Smooth muscle cell of the brain vasculature (primary cell): ENCODE results near the gene ADH7.
A peak's percentile ranks its signal among the peaks of the same experiment; 100 is the strongest.

Experiments used
- DNase-seq: peaks from one replicate; pipeline ENCODE4 v3.0.0-alpha.2; 2012; ENCODE audit warnings: low read depth, low spot score

The ADH7 gene

GRCh38 chr4:99435154-99435553, at the start of gene ADH7:
Gene ADH7, minus strand, starts transcription at chr4:99435342. Its CDS starts 109 bp downstream, at chr4:99435233.
- no peak for DNase-seq

GRCh38 chr4:99483636-99484035, 48.5 kb upstream of the ADH7 start:
- no peak for DNase-seq

GRCh38 chr4:99473131-99473530, 38.0 kb upstream of the ADH7 start:
- no peak for DNase-seq

- DNase-seq = no peak
Measured at GRCh38 chr4:99471896-99472295, 36.8 kb upstream of the ADH7 start.

- DNase-seq = no peak
Measured at GRCh38 chr4:99471349-99471748, 36.2 kb upstream of the ADH7 start.

GRCh38 chr4:99468889-99469288, 33.7 kb upstream of the ADH7 start:
- DNase-seq = no peak

- DNase-seq = no peak
Measured at GRCh38 chr4:99467887-99468286, 32.7 kb upstream of the ADH7 start.

- DNase-seq = no peak
Measured at GRCh38 chr4:99463566-99463965, 28.4 kb upstream of the ADH7 start.

GRCh38 chr4:99462875-99463464, 27.8 kb upstream of the ADH7 start:
- DNase-seq = peak; percentile 45

GRCh38 chr4:99461623-99462401, 26.7 kb upstream of the ADH7 start:
- no peak for DNase-seq

- DNase-seq = no peak
Measured at GRCh38 chr4:99459546-99460042, 24.5 kb upstream of the ADH7 start.

GRCh38 chr4:99458911-99459447, 23.8 kb upstream of the ADH7 start:
- DNase-seq = no peak

- DNase-seq = no peak
Measured at GRCh38 chr4:99457676-99458075, 22.5 kb upstream of the ADH7 start.

- no peak for DNase-seq
Measured at GRCh38 chr4:99457270-99457669, 22.1 kb upstream of the ADH7 start.

GRCh38 chr4:99447513-99447912, 12.4 kb upstream of the ADH7 start:
- no peak for DNase-seq

GRCh38 chr4:99447079-99447478, 11.9 kb upstream of the ADH7 start:
- DNase-seq = no peak

GRCh38 chr4:99438405-99438780, 3.3 kb upstream of the ADH7 start:
- no peak for DNase-seq

GRCh38 chr4:99437723-99438404, 2.7 kb upstream of the ADH7 start:
- DNase-seq = no peak

GRCh38 chr4:99436976-99437722, 2.0 kb upstream of the ADH7 start:
- DNase-seq = no peak

- no peak for DNase-seq
Measured at GRCh38 chr4:99436462-99436861, 1.3 kb upstream of the ADH7 start.

GRCh38 chr4:99430106-99430505, 5.0 kb downstream of the ADH7 start:
- DNase-seq = no peak

- DNase-seq = no peak
Measured at GRCh38 chr4:99417125-99417524, 18.0 kb downstream of the ADH7 start.
